Progenitor cell of endocrine pancreas (in vitro differentiated cells): Measurements from ENCODE around the gene RCOR1. TPM values are rescaled to one million over a fixed set of nuclear protein-coding genes. Genes with fewer than 3 reads are reported as not detected.
A peak's percentile ranks its signal among the peaks of the same experiment; 100 is the strongest.

Source experiments
- DNase-seq: peaks from one replicate; pipeline ENCODE4 v3.0.0; 2021; ENCODE audit warnings: low spot score; ENCODE audit not compliant: unreplicated experiment
- H3K27ac Mint-ChIP-seq: 2 replicates; pipeline ENCODE4 v1.8.0; 2021; ENCODE audit warnings: mild to moderate bottlenecking, moderate library complexity, mixed read lengths
- H3K27me3 Mint-ChIP-seq: 2 replicates; pipeline ENCODE4 v1.8.0; 2021; ENCODE audit warnings: mixed read lengths
- H3K36me3 Mint-ChIP-seq: 2 replicates; pipeline ENCODE4 v1.8.0; 2022; ENCODE audit warnings: mixed read lengths; ENCODE audit not compliant: insufficient read depth
- H3K4me1 Mint-ChIP-seq: 2 replicates; pipeline ENCODE4 v1.8.0; 2021; ENCODE audit warnings: low read depth, mixed read lengths
- H3K4me3 Mint-ChIP-seq: 2 replicates; pipeline ENCODE4 v1.8.0; 2021; ENCODE audit warnings: low read depth, mild to moderate bottlenecking, moderate library complexity, mixed read lengths
- H3K9me3 Mint-ChIP-seq: 2 replicates; pipeline ENCODE4 v1.8.0; 2021; ENCODE audit warnings: low read depth, mixed read lengths
- CTCF ChIP-seq: fragments of 200-600 bp; sonication (generic); IDR thresholded peaks from one replicate; pipeline ENCODE4 v1.5.0; 2021; ENCODE audit warnings: antibody characterized with exemption, mild to moderate bottlenecking; ENCODE audit not compliant: unreplicated experiment
- total RNA-seq: library from RNA; stranded (reverse); gene quantifications from 2 replicates; pipeline ENCODE4 v1.2.1, GENCODE V29; 2021

The RCOR1 gene
- total RNA-seq, 1 donor from 2014 or later, result 41.9 TPM

GRCh38 chr14:102778338-102779083, 186.1 kb downstream of the RCOR1 start:
- H3K27ac Mint-ChIP-seq, result peak overlapping the region; percentile 26
- no peaks in the 10 kb centered on the region for H3K9me3 Mint-ChIP-seq
- no peak for TF ChIP-seq CTCF
- H3K4me1 Mint-ChIP-seq, result peaks cover 20% of the 10 kb centered on the region
- no peaks in the 10 kb centered on the region for H3K36me3 Mint-ChIP-seq
- H3K27me3 Mint-ChIP-seq, result no peaks in the 10 kb centered on the region
- no peak for DNase-seq
- peak overlapping the region; percentile 76 for H3K4me3 Mint-ChIP-seq

- TF ChIP-seq CTCF, result no peak
- H3K27ac Mint-ChIP-seq, result no peak overlapping the region
- H3K27me3 Mint-ChIP-seq, result no peaks in the 10 kb centered on the region
- peaks cover 20% of the 10 kb centered on the region for H3K4me1 Mint-ChIP-seq
- H3K9me3 Mint-ChIP-seq, result no peaks in the 10 kb centered on the region
- H3K36me3 Mint-ChIP-seq, result no peaks in the 10 kb centered on the region
- peak overlapping the region; percentile 76 for H3K4me3 Mint-ChIP-seq
- no peak for DNase-seq
Observed at GRCh38 chr14:102779084-102779462, 186.6 kb downstream of the RCOR1 start.

GRCh38 chr14:102779574-102780315, 187.3 kb downstream of the RCOR1 start:
- peaks cover 19% of the 10 kb centered on the region for H3K4me1 Mint-ChIP-seq
- H3K27ac Mint-ChIP-seq, result no peak overlapping the region

More at GRCh38 chr14:102779574-102780315, 187.3 kb downstream of the RCOR1 start:
- Mint-ChIP-seq H3K9me3 (no peaks in the 10 kb centered on the region), H3K36me3 (no peaks in the 10 kb centered on the region), H3K4me3 (peak overlapping the region; percentile 76), H3K27me3 (no peaks in the 10 kb centered on the region)
- no peak for DNase-seq
- no peak for TF ChIP-seq CTCF

Other genes starting within 250 kb of the RCOR1 start
- gene CINP, start 229.8 kb upstream of the RCOR1 start, total RNA-seq, result 25.5 and 27.7 TPM in 2 replicates
- 33.2 and 34.2 TPM in 2 replicates for gene TECPR2, start 229.7 kb upstream of the RCOR1 start, total RNA-seq
- 24.5 and 26.5 TPM in 2 replicates for gene ANKRD9, start 82.9 kb upstream of the RCOR1 start, total RNA-seq
- 26.3 and 26.6 TPM in 2 replicates for gene TRAF3, start 184.8 kb downstream of the RCOR1 start, total RNA-seq